K562 (cell line): ENCODE data around the gene EPHB2. TPM values are rescaled to one million over a fixed set of nuclear protein-coding genes. Genes with fewer than 3 reads are reported as not detected.

ENCODE experiments used
- ATAC-seq: fragments of 200-7000 bp; cut with Tn5 transposase; 3 replicates; pipeline ENCODE4 v1.9.1; 2020; ENCODE audit warnings: moderate library complexity
- BruUV-seq: library from RNA; stranded (reverse); fragments of 400-500 nt; replicated peaks from 2 replicates; lab custom pipeline; 2021; lab: Mats Ljungman, UMichigan
- CTCF ChIA-PET: fragments of 300-600 bp; formaldehyde crosslinking; extraction: SDS; loops from one replicate; lab custom pipeline; 2021; ENCODE audit warnings: low intra/inter-chr PET ratio; lab: Yijun Ruan, JAX
- POLR2A ChIA-PET: fragments of 300-600, 350-650 bp; sonication (Branson Sonifier 250); formaldehyde crosslinking; extraction: SDS; loops from one replicate; lab custom pipeline; 2021; ENCODE audit warnings: antibody characterized with exemption, inconsistent platforms; lab: Yijun Ruan, JAX
- DNase-seq, 4 experiments: peaks; one replicate each; pipeline versions ENCODE4 v3.0.0 to v3.0.0-alpha.2; 2011 to 2018; ENCODE audit warnings: low spot score in 3 of 4, mixed read lengths in 3 of 4; ENCODE audit errors: extremely low read depth in 1 of 4
- FAIRE-seq: peaks from 2 replicates; lab custom pipeline; 2011; peaks lifted over from hg19 to GRCh38; lab: Jason Lieb, UNC
- H2AFZ ChIP-seq: 2 replicates; pipeline ENCODE4 v1.6.0; 2011; ENCODE audit warnings: low read depth, low read length, control low read depth, inconsistent platforms
- H3K27ac ChIP-seq: fragments of 200-600 bp; 3 replicates; pipeline ENCODE4 v1.8.0; 2011; ENCODE audit warnings: low read depth, mild to moderate bottlenecking, control low read depth, inconsistent platforms, low read length, moderate library complexity, mixed read lengths; ENCODE audit errors: extremely low read depth
- H3K27me3 ChIP-seq, 2 experiments: fragments of 300-600 bp in 1 of 2; 2 replicates in 1 of 2; 3 replicates in 1 of 2; pipeline versions ENCODE4 v1.6.0 to v1.8.0; 2011; ENCODE audit warnings: inconsistent platforms in 2 of 2, low read length in 2 of 2, mild to moderate bottlenecking in 1 of 2, mixed read lengths in 1 of 2, moderate library complexity in 1 of 2; ENCODE audit not compliant: control insufficient read depth in 2 of 2, insufficient read depth in 2 of 2
- H3K36me3 ChIP-seq: fragments of 300-600 bp; 3 replicates; pipeline ENCODE4 v1.8.0; 2011; ENCODE audit warnings: mild to moderate bottlenecking, low read length, inconsistent platforms; ENCODE audit not compliant: control insufficient read depth, insufficient read depth
- H3K4me1 ChIP-seq, 2 experiments: fragments of 200-600 bp in 1 of 2; replicated peaks in 1 of 2; 2 replicates in 1 of 2; 3 replicates in 1 of 2; pipeline versions ENCODE4 v1.5.1 to v1.8.0; 2011; ENCODE audit warnings: inconsistent platforms in 2 of 2, low read length in 2 of 2, mild to moderate bottlenecking in 1 of 2, mixed read lengths in 1 of 2, moderate library complexity in 1 of 2; ENCODE audit not compliant: control insufficient read depth in 2 of 2, insufficient read depth in 2 of 2
- H3K4me2 ChIP-seq: 2 replicates; pipeline ENCODE4 v1.6.1; 2011; ENCODE audit warnings: low read length, control low read depth, inconsistent platforms, mixed read lengths; ENCODE audit not compliant: insufficient read depth
- H3K4me3 ChIP-seq: fragments of 200-600 bp; sonication (generic), shearing (Covaris generic); 2 replicates; pipeline ENCODE4 v1.5.1; 2016; ENCODE audit warnings: control low read depth, inconsistent platforms
- H3K79me2 ChIP-seq: fragments of 200-600 bp; 3 replicates; pipeline ENCODE4 v1.8.0; 2011; ENCODE audit warnings: low read length, inconsistent platforms; ENCODE audit not compliant: control insufficient read depth, insufficient read depth
- H3K9ac ChIP-seq, 2 experiments: 2 replicates each; pipeline versions ENCODE4 v1.6.0 to v1.6.1; 2011; ENCODE audit warnings: low read depth in 2 of 2, low read length in 2 of 2, control low read depth in 1 of 2, inconsistent platforms in 1 of 2, mild to moderate bottlenecking in 1 of 2, mixed read lengths in 1 of 2; ENCODE audit not compliant: insufficient read depth in 1 of 2
- H3K9me1 ChIP-seq: one replicate; pipeline ENCODE4 v1.6.0; 2011; ENCODE audit warnings: inconsistent platforms, mild to moderate bottlenecking, low read length, moderate library complexity; ENCODE audit not compliant: control insufficient read depth, insufficient read depth
- H3K9me3 ChIP-seq: replicated peaks from 2 replicates; pipeline ENCODE4 v1.5.1; 2011; ENCODE audit warnings: low read depth, low read length, inconsistent platforms; ENCODE audit not compliant: control insufficient read depth, insufficient read depth
- H4K20me1 ChIP-seq: replicated peaks from 2 replicates; pipeline ENCODE4 v1.6.1; 2011; ENCODE audit warnings: low read length, inconsistent platforms, mixed read lengths; ENCODE audit not compliant: control insufficient read depth, insufficient read depth
- ATF7 ChIP-seq: fragments of 450-650 bp; IDR thresholded peaks from 2 replicates; pipeline ENCODE4 v1.7.1; 2014; ENCODE audit warnings: mild to moderate bottlenecking, moderate library complexity
- GTF2A2 ChIP-seq: IDR thresholded peaks from 2 replicates; pipeline ENCODE4 v1.6.1; 2016; ENCODE audit warnings: mild to moderate bottlenecking, missing genetic modification characterization, missing compliant biosample characterization
- IRF1 ChIP-seq: sonication (generic); formaldehyde crosslinking; IDR thresholded peaks from 2 replicates; pipeline ENCODE4 v1.8.0; 2022; ENCODE audit warnings: missing genetic modification reagents, mild to moderate bottlenecking, borderline replicate concordance
- KAT8 ChIP-seq: fragments of 450-650 bp; IDR thresholded peaks from 2 replicates; pipeline ENCODE4 v1.6.1; 2016; ENCODE audit warnings: low read depth, mild to moderate bottlenecking
- MECOM ChIP-seq: fragments of 250-450 bp; sonication (Bioruptor Pico); IDR thresholded peaks from 2 replicates; pipeline ENCODE4 v1.8.0; 2022; ENCODE audit warnings: inconsistent platforms
- NFYB ChIP-seq: IDR thresholded peaks from 2 replicates; pipeline ENCODE4 v1.6.1; 2011; ENCODE audit warnings: mild to moderate bottlenecking, moderate library complexity; ENCODE audit not compliant: insufficient read length; ENCODE audit errors: extremely low read depth
- POLR3G ChIP-seq: IDR thresholded peaks from 2 replicates; pipeline ENCODE4 v1.6.1; 2011; ENCODE audit not compliant: insufficient read length, insufficient replicate concordance; ENCODE audit errors: extremely low read depth
- PRPF4 ChIP-seq: fragments of 200-400 bp; formaldehyde crosslinking; IDR thresholded peaks from one replicate; pipeline ENCODE4 v1.6.1; 2017; ENCODE audit warnings: low read length, low read depth, mild to moderate bottlenecking; ENCODE audit not compliant: insufficient read depth, poor library complexity, severe bottlenecking
- SAFB2 ChIP-seq: fragments of 200-400 bp; formaldehyde crosslinking; IDR thresholded peaks from 2 replicates; pipeline ENCODE4 v1.6.1; 2018; ENCODE audit warnings: borderline replicate concordance, low read length, low read depth, moderate library complexity; ENCODE audit not compliant: severe bottlenecking
- U2AF1 ChIP-seq: fragments of 200-400 bp; formaldehyde crosslinking; optimal IDR thresholded peaks from 2 replicates; pipeline ENCODE3; 2017; ENCODE audit warnings: mild to moderate bottlenecking, low read depth, low read length, moderate library complexity
- ZFP36 ChIP-seq: fragments of 150-350 bp; IDR thresholded peaks from 2 replicates; pipeline ENCODE4 v1.6.1; 2018; ENCODE audit warnings: low read length, low read depth; ENCODE audit not compliant: partially characterized antibody
- ZNF143 ChIP-seq: sonication (generic); formaldehyde crosslinking; IDR thresholded peaks from 2 replicates; pipeline ENCODE4 v1.9.0; 2022; ENCODE audit warnings: mild to moderate bottlenecking, missing genetic modification reagents
- ZNF197 ChIP-seq: fragments of 200-800 bp; sonication (Bioruptor generic); IDR thresholded peaks from 2 replicates; pipeline ENCODE4 v1.6.1; 2016; ENCODE audit warnings: low read depth, missing genetic modification characterization, missing compliant biosample characterization
- ZNF318 ChIP-seq, 2 experiments: fragments of 450-650 bp; IDR thresholded peaks; 2 replicates each; pipeline ENCODE4 v1.6.1; 2016; ENCODE audit warnings: mild to moderate bottlenecking in 2 of 2, borderline replicate concordance in 1 of 2, low read depth in 1 of 2, moderate library complexity in 1 of 2
- WGBS: fragments of 100-300 bp; shearing (Covaris generic); methylation state at CpG from one replicate; pipeline ENCODE4 v1.1.6; 2016; ENCODE audit warnings: low coverage, mixed read lengths; ENCODE audit not compliant: insufficient coverage; ENCODE audit errors: missing lambda C conversion rate; 5-methylcytosine and 5-hydroxymethylcytosine counted together
- in situ Hi-C: fragments of 300-500 bp; cut with MboI; formaldehyde crosslinking; loops from 4 replicates; pipeline ENCODE4 v1.15.0; 2018; ENCODE audit warnings: inconsistent platforms, mixed read lengths
- intact Hi-C: fragments of 100-400 bp; cut with micrococcal nuclease; formaldehyde crosslinking; loops from 2 replicates; pipeline ENCODE4 v1.14.2; 2022
- polyA plus RNA-seq, 8 experiments: library from polyadenylated mRNA; depleted of rRNA in 4 of 8; stranded (reverse) in 5 of 8; unstranded in 3 of 8; fragments of >200 nt; fragmentation: Nextera tagmentation in 2 of 8; fragmentation: Illumina TruSeq in 1 of 8; extraction: Ambion mirVana in 2 of 8; extraction: Trizol in 1 of 8; gene quantifications; 2 replicates each; pipeline versions ENCODE4 v1.2.1 to v1.2.3, GENCODE V29; 2011 to 2014; ENCODE audit warnings: inconsistent platforms in 1 of 8, missing spikeins in 1 of 8
- total RNA-seq, 7 experiments: library from RNA; depleted of rRNA in 6 of 7; stranded (reverse); fragments of >200 nt in 6 of 7; fragmentation: Illumina TruSeq in 2 of 7; extraction: Trizol in 2 of 7; gene quantifications; 2 replicates each; pipeline versions ENCODE4 v1.2.1 to v1.2.3, GENCODE V29; 2011 to 2021; ENCODE audit warnings: low replicate concordance in 1 of 7

The EPHB2 gene
- total and polyA plus RNA-seq, 9 of the 15 experiments (the other 6 are each of a cell fraction or from before 2014, with no cell fraction given) = not detected

- DNase-seq = no peak
- H3K27ac ChIP-seq = no peak overlapping the region
- no peak for FAIRE-seq
- H3K4me1 ChIP-seq = peaks cover 2 to 9% of the 10 kb centered on the region in 2 experiments; a peak in 3 of 5 replicates
- H2AFZ ChIP-seq = no peak overlapping the region
- no peaks in the 10 kb centered on the region for H3K36me3 ChIP-seq
- no peak for ATAC-seq
- ChIA-PET CTCF (no interaction called here), POLR2A (interaction anchor here (0.8 to 1.0 kb wide), 2 partner anchors 8 to 12 kb away, joined by 3 to 4 read pairs; no protein-coding TSS in a partner anchor)
- BruUV-seq = no TSS peak
- H3K79me2 ChIP-seq = no peaks in the 10 kb centered on the region
- no peak overlapping the region for H3K9ac ChIP-seq
- WGBS = 3% methylated on average over 8 of the region's 8 CpGs
- H3K9me3 ChIP-seq = no peaks in the 10 kb centered on the region
- H3K9me1 ChIP-seq = no peaks in the 10 kb centered on the region
- H3K4me2 ChIP-seq = no peak overlapping the region
- no peak overlapping the region for H3K4me3 ChIP-seq
- peaks cover 34 to 65% of the 10 kb centered on the region in 2 experiments for H3K27me3 ChIP-seq
- in situ Hi-C loops (no loop called here), intact Hi-C loops (no loop called here)
- peaks cover 14% of the 10 kb centered on the region; the same call in 1 of the 2 replicates for H4K20me1 ChIP-seq
- no peak for TF ChIP-seq MECOM
- no peak for TF ChIP-seq ZNF318 (IDR thresholded peaks at IDR 0.05; ENCODE audit: borderline replicate concordance in 1 of 2, low read depth in 1 of 2)
- TF ChIP-seq PRPF4 = no peak
- TF ChIP-seq U2AF1 = no peak
- no peak for TF ChIP-seq POLR3G
- TF ChIP-seq ATF7 = no peak
- no peak for TF ChIP-seq ZNF197 (CRISPR knock-in tag)
- no peak for TF ChIP-seq GTF2A2
- TF ChIP-seq ZNF143 (CRISPR knock-in tag) = no peak
- no peak for TF ChIP-seq ZFP36
- TF ChIP-seq KAT8 = no peak
- no peak for TF ChIP-seq NFYB
- no peak for TF ChIP-seq IRF1 (CRISPR knock-in tag)
- no peak for TF ChIP-seq SAFB2
These were observed 71.8 kb downstream of the EPHB2 start for GRCh38 chr1:22782406-22782805.
